ENCODE measurements around the gene RBM39. TPM values are rescaled to one million over a fixed set of nuclear protein-coding genes. Genes with fewer than 3 reads are reported as not detected.
"Not testable (repeated sequence)": the region's sequence is repeated elsewhere in the genome, so short reads cannot be mapped to it uniquely, and the experiment has no call there.

The RBM39 gene
- total and polyA plus RNA-seq, 2 experiments from 2014 or later, result 259 to 413 TPM

DNA sequence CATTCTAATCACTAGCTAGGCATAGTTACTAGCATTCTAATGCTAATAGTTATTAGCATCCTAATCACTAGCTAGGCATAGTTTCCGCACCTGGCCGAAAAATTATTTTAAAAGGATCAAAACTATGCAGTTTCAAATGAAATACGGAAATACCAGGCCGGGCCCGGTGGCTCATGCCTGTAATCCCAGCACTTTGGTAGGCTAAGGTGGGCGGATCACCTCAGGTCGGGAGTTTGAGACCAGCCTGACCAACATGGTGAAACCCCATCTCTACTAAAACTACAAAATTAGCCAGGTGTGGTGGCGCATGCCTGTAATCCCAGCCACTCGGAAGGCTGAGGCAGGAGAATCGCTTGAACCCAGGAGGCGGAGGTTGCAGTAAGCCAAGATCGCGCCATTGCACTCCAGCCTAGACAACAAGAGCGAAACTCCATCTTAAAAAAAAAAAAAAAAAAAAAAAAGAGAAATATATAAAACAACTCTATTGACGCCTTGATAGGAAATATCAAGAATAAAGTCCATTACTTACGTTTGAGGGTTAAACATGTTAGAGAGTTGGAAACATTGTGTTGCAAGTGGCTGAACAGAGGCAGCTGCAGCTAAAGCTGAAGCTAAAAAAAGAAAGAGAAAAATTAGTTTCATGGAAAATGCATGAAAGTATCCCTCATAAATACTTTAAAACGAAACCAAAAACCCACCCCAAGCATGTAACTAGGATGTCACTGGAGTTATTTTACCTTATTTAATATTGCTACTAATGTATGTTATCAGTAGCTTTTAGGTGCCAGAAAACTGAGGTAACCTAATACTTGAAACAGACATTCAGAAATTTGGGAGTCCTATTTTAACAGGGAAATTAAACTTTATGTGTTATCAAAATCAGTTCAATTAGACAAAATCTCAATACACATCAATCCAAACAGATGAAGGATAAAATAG lies 35.2 kb downstream of the RBM39 start:
- H3K4me3 Mint-ChIP-seq; H3K27ac ChIP-seq (ENCODE audit: low read depth); H3K4me1 Mint-ChIP-seq; H3K4me2 ChIP-seq; DNase-seq (ENCODE audit: low spot score); H3K4me1 ChIP-seq (ENCODE audit: insufficient read depth); ATAC-seq; H3K27me3 ChIP-seq (ENCODE audit: insufficient read depth); H3K27ac Mint-ChIP-seq; H3K9me2 ChIP-seq (ENCODE audit: insufficient read depth); H3K4me3 ChIP-seq; H3K9me3 Mint-ChIP-seq; H2AFZ ChIP-seq: not testable (repeated sequence)
- H3K79me2 ChIP-seq (replicated peaks; ENCODE audit: insufficient read depth), result peaks cover 31% of the 10 kb centered on the region
- peaks cover 48% of the 10 kb centered on the region for H4K20me1 ChIP-seq (replicated peaks; ENCODE audit: insufficient read depth)
- H3K36me3 Mint-ChIP-seq (ENCODE audit: low read depth), result peaks cover 98% of the 10 kb centered on the region
- H3K36me3 ChIP-seq (ENCODE audit: insufficient read depth), result peaks cover 83% of the 10 kb centered on the region
- H3K27me3 Mint-ChIP-seq (ENCODE audit: insufficient read depth, low read depth, poor library complexity), result peaks cover 11% of the 10 kb centered on the region
- H3F3A ChIP-seq (replicated peaks; ENCODE audit: low read depth), result peaks cover 57% of the 10 kb centered on the region

DNA sequence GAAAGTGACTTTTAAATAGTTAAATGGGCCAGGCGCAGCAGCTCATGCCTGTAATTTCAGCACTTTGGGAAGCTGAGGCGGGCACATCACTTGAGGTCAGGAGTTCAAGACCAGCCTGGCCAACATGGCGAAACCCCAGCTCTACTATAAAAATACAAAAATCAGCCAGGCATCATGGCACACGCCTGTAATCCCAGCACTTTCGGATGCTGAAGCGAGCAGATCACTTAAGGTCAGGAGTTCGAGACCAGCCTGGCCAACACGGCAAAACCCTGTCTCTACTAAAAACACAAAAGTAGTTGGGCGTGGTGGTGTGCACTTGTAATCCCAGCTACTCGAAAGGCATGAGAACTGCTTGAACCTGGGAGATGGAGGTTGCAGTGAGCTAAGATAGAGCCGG lies 36.2 kb downstream of the RBM39 start:
- not testable (repeated sequence) for H3K4me2 ChIP-seq; H3K27me3 Mint-ChIP-seq (ENCODE audit: insufficient read depth, low read depth, poor library complexity); H3K4me3 ChIP-seq; H3K9me2 ChIP-seq (ENCODE audit: insufficient read depth); H3K4me1 Mint-ChIP-seq; H3K27me3 ChIP-seq (ENCODE audit: insufficient read depth); H3K9me3 Mint-ChIP-seq; ATAC-seq; H3K27ac Mint-ChIP-seq; DNase-seq (ENCODE audit: low spot score); H3K4me3 Mint-ChIP-seq; H2AFZ ChIP-seq; H3K4me1 ChIP-seq (ENCODE audit: insufficient read depth)
- Histone ChIP-seq H3F3A (replicated peaks; ENCODE audit: low read depth) (peaks cover 62% of the 10 kb centered on the region), H3K36me3 (ENCODE audit: insufficient read depth) (peaks cover 73% of the 10 kb centered on the region), H3K27ac (ENCODE audit: low read depth) (0 out of 2 replicates have a peak overlapping the region, but pooled peaks have one; percentile 14), H3K79me2 (replicated peaks; ENCODE audit: insufficient read depth) (peaks cover 22% of the 10 kb centered on the region), H4K20me1 (replicated peaks; ENCODE audit: insufficient read depth) (peaks cover 41% of the 10 kb centered on the region)
- H3K36me3 Mint-ChIP-seq (ENCODE audit: low read depth), result peaks cover 95% of the 10 kb centered on the region

DNA sequence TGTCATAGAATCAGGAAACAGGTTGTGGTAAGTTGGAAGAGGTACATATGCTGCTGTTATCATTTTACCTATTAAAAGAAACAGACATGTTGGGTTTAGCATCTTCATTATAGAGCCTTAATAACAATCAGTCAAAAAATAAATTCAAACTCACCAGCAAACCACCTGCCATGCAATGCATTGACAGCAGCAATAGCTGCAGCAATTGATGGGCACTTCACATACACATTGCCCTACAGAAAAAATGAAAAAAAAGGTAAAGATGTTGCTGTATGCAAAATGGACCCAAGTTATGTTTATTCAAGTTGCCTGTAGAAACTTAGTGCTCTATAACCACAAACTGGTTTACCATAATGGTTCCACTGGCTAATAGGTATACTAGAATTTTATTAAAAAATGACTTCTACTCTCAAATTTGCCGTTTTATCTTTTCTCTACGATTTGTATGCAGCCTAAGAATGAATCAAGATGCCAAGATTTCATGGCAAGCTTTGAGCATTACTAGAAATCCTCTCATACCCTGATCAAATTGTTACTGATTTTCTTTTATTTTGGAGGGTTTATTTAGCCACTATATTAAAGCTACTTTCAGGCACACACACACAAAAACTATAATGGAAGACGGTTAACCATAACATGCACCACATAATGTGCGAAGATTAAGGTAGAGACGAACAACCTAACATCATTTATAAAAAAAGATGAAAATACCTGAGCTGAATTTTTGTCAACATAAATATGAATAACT lies 37.4 kb downstream of the RBM39 start:
- Histone ChIP-seq H3K79me2 (replicated peaks; ENCODE audit: insufficient read depth) (peaks cover 19% of the 10 kb centered on the region), H3K4me1 (ENCODE audit: insufficient read depth) (peaks cover 9% of the 10 kb centered on the region), H3K4me3 (no peak overlapping the region), H3K4me2 (no peak overlapping the region), H4K20me1 (replicated peaks; ENCODE audit: insufficient read depth) (peaks cover 29% of the 10 kb centered on the region), H3K27me3 (ENCODE audit: insufficient read depth) (no peaks in the 10 kb centered on the region), H2AFZ (no peak overlapping the region), H3K36me3 (ENCODE audit: insufficient read depth) (peaks cover 61% of the 10 kb centered on the region), H3F3A (replicated peaks; ENCODE audit: low read depth) (peaks cover 64% of the 10 kb centered on the region), H3K9me2 (ENCODE audit: insufficient read depth) (no peaks in the 10 kb centered on the region), H3K27ac (ENCODE audit: low read depth) (no peak overlapping the region)
- Mint-ChIP-seq H3K4me1 (peaks cover 3% of the 10 kb centered on the region; the same call in 2 of the 3 replicates), H3K4me3 (no peak overlapping the region; the same call in 2 of the 3 replicates), H3K27me3 (ENCODE audit: insufficient read depth, low read depth, poor library complexity) (peaks cover 10% of the 10 kb centered on the region), H3K27ac (no peak overlapping the region), H3K9me3 (no peaks in the 10 kb centered on the region), H3K36me3 (ENCODE audit: low read depth) (peaks cover 85% of the 10 kb centered on the region)
- TF ChIP-seq ETS1 (IDR thresholded peaks at IDR 0.05) (no peak), STAT1 (IDR thresholded peaks at IDR 0.05; ENCODE audit: unreplicated experiment) (no peak), EZH2 (IDR thresholded peaks at IDR 0.05; ENCODE audit: low read depth, unreplicated experiment) (no peak), ZNF114 (CRISPR knock-in tag; IDR thresholded peaks at IDR 0.05) (no peak), NANOG (IDR thresholded peaks at IDR 0.05; ENCODE audit: borderline replicate concordance) (no peak), POLR2AphosphoS5 (IDR thresholded peaks at IDR 0.05; ENCODE audit: low read depth) (no peak), EZH2phosphoT487 (IDR thresholded peaks at IDR 0.05; ENCODE audit: unreplicated experiment) (no peak), CREB1 (CRISPR knock-in tag; IDR thresholded peaks at IDR 0.05; ENCODE audit: low read depth) (no peak), ZNF331 (CRISPR knock-in tag; IDR thresholded peaks at IDR 0.05; ENCODE audit: low read depth) (no peak)
- TF ChIP-seq, protein P1, sequence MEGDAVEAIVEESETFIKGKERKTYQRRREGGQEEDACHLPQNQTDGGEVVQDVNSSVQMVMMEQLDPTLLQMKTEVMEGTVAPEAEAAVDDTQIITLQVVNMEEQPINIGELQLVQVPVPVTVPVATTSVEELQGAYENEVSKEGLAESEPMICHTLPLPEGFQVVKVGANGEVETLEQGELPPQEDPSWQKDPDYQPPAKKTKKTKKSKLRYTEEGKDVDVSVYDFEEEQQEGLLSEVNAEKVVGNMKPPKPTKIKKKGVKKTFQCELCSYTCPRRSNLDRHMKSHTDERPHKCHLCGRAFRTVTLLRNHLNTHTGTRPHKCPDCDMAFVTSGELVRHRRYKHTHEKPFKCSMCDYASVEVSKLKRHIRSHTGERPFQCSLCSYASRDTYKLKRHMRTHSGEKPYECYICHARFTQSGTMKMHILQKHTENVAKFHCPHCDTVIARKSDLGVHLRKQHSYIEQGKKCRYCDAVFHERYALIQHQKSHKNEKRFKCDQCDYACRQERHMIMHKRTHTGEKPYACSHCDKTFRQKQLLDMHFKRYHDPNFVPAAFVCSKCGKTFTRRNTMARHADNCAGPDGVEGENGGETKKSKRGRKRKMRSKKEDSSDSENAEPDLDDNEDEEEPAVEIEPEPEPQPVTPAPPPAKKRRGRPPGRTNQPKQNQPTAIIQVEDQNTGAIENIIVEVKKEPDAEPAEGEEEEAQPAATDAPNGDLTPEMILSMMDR (conservative IDR thresholded peaks at IDR 0.05; ENCODE audit: low read depth in 2 of 2), result no peak
- ATAC-seq, result no peak
- DNase-seq (ENCODE audit: low spot score), result no peak

Measured in GM23338 (cell line).